Coronary artery (tissue), 2 donors: ENCODE measurements around the gene ARRDC4.
"Not testable (repeated sequence)": the region's sequence is repeated elsewhere in the genome, so short reads cannot be mapped to it uniquely, and the experiment has no call there.

Experiments
- DNase-seq: peaks from one replicate; pipeline ENCODE4 v3.0.0-alpha.2; 2017; ENCODE audit warnings: low spot score
- H3K27ac ChIP-seq, 2 donors: fragments of 200-600 bp; sonication (generic); one replicate each; pipeline ENCODE4 v1.5.1; 2016 to 2019
- H3K4me3 ChIP-seq: fragments of 200-600 bp; sonication (generic); 2 replicates; pipeline ENCODE4 v1.5.1; 2016; ENCODE audit warnings: mild to moderate bottlenecking, moderate library complexity
- TF ChIP-seq, protein P1 (sequence below): fragments of 200-600 bp; sonication (generic); IDR thresholded peaks from one replicate; pipeline ENCODE4 v1.5.1; 2019; ENCODE audit warnings: antibody characterized with exemption

Gene ARRDC4

DNA sequence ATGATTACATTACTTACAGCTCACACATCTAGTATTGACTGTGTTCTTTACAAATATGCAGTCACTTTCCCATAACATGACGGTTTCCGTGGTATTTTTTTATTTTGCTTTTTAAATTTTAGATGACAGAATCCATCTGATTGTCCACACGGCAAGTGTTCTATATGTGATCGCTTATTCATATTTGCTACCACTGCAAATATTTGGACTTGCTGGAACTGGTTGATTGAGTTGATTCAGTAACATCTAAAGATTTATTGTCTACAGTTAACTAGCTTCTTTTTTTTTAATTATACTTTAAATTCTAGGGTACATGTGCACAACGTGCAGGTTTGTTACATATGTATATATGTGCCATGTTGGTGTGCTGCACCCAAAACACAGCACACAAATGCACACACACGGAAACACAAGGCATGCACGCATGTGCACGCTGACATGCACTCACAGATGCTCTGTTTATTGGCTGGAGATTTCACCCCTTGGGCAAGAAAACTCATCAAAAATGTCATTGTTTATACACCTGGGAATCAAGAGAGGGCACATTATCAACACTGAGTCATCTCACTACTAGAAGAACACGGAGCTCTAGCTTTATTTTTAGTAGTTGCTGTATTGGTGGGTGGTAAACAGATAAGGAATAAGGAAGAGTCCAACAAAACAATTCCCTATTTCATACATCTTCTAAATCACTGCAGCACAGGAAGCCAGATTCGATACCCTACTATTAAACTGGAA lies 16.4 kb downstream of the ARRDC4 start:
- Histone ChIP-seq H3K4me3 (no peak overlapping the region), H3K27ac (no peak overlapping the region)
- TF ChIP-seq, protein P1, sequence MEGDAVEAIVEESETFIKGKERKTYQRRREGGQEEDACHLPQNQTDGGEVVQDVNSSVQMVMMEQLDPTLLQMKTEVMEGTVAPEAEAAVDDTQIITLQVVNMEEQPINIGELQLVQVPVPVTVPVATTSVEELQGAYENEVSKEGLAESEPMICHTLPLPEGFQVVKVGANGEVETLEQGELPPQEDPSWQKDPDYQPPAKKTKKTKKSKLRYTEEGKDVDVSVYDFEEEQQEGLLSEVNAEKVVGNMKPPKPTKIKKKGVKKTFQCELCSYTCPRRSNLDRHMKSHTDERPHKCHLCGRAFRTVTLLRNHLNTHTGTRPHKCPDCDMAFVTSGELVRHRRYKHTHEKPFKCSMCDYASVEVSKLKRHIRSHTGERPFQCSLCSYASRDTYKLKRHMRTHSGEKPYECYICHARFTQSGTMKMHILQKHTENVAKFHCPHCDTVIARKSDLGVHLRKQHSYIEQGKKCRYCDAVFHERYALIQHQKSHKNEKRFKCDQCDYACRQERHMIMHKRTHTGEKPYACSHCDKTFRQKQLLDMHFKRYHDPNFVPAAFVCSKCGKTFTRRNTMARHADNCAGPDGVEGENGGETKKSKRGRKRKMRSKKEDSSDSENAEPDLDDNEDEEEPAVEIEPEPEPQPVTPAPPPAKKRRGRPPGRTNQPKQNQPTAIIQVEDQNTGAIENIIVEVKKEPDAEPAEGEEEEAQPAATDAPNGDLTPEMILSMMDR: no peak
- no peak for DNase-seq

DNA sequence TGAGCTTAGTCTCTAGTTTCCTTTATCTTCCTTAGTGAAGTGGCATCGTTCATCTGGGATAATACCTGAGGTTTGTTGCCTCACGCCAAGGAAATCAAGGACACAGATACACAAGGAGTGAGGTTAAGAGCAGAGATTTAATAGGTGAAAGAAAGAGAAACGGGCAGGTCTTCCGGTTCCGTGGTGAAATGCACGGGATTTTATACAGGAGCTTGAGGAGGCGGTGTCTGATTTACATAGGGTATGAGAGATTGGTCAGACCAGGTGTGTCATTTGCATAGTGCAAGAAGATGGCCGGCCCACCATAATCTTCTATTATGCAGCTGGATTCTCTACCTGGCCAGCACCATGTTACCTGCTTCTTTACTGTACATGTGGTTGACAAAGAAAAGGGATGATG lies 17.2 kb downstream of the ARRDC4 start:
- Histone ChIP-seq H3K27ac (no peak overlapping the region), H3K4me3 (no peak overlapping the region)
- TF ChIP-seq, protein P1: no peak
- DNase-seq: no peak

DNA sequence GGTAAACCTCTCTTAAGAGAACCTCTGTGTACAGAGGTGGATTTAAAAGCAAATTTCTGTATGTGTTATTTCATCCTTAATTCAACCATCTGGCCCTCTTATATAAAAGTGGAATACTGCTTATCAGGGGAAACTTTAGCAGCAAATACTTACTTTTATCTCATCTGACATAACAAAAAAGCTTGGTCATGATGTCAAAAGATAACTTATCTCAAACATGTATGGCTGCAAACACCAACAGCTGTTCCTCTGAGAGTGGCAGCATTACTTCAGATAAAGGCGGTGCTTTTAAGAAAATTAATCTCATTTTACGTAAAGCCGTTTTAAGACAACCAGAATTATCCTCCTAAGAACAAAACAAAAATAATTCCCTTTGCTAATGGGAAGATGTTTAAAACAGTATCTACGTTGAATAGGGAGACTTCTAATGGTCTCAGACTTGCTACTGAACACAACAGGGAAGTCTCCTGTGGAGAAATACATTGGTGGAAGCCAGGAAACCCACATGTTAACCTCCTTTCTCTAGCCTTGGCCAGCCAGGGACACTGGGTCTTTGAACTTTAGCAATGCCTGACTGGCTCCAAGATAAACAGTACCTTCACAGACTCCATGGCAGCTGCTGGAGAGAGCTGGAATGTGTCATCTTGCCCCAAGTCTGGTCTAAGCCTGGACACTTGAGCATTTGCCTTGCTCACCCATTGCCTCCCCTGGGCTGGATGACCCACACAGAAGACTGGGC lies 18.1 kb downstream of the ARRDC4 start:
- Histone ChIP-seq H3K27ac (no peak overlapping the region), H3K4me3 (no peak overlapping the region)
- no peak for DNase-seq
- TF ChIP-seq, protein P1: no peak

DNA sequence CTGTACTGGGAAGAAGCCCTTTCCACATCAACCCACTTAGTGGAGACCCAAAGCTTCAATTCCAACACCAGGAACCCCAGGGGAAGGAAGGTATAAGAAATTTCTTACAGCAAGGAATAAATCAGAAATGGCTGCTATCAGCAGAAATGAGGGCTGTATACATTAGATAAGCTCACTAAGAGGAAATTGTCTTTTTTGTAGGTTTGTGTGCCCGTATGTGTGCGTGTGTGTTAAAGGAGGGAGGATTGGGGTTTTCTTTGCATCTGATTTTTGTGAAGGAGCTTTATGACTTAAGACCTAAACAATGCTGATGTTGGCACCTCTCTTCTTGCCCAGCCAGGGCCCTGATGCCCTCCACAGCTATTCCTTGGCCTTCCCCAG lies 18.6 kb downstream of the ARRDC4 start:
- TF ChIP-seq, protein P1: no peak
- H3K4me3 ChIP-seq: no peak overlapping the region
- no peak for DNase-seq
- H3K27ac ChIP-seq: no peak overlapping the region

DNA sequence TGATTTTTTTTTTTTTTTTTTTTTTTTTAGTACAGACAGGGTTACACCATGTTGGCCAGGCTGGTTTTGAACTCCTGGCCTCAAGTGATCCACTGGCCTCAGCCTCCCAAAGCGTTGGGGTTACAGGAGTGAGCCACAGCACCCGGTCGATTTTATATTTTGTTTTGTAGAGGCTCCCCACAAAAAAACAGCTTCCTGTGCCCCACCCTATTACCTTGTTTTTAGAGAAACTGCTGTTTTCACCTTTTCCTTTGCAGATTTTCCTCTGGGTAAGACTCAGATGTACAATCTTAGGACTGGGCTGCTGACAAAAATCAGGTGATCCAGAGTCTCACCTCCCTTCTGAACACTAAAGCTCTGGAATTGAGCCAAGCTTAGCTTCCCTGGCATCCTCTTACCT lies 20.6 kb downstream of the ARRDC4 start:
- TF ChIP-seq, protein P1: no peak
- Histone ChIP-seq H3K4me3 (no peak overlapping the region), H3K27ac (no peak overlapping the region)
- DNase-seq: no peak

DNA sequence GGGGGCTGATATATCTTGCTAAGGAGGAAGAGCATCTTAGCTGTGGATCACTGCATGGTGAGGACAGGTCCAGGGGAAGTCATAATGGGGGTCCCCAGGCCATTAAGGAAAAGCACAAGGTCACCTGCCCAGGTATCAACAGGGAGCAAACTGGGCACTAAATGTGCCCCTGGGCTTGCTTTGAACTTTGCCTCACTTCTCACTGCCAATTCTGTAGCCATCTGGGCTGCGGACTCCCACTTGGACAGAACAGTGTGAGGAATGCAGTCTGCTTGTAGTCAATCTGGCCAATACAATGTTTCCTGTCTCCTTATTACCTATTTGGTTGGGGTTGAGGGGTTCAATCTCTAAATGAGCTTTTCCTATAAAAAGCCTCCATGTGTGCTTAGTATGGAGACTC lies 21.3 kb downstream of the ARRDC4 start:
- no peak overlapping the region for H3K4me3 ChIP-seq
- TF ChIP-seq, protein P1: no peak
- no peak overlapping the region for H3K27ac ChIP-seq
- DNase-seq: no peak

DNA sequence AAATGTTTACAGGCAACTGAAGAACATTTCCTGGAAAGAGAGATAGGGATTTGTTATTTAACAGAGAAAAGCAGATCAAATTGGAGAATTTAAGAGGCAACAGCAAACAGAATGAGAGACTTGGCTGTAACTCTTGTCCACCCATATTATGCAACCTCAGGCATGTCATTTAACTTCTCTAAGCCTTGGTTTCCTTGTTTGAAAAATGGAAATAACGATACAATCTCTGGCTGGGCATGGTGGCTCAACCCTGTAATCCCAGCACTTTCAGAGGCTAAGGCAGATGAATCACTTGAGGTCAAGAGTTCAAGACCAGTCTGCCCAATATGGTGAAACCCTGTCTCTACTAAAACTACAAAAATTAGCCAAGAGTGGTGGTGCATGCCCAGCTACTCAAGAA lies 23.7 kb downstream of the ARRDC4 start:
- DNase-seq: no peak
- Histone ChIP-seq H3K4me3 (no peak overlapping the region), H3K27ac (no peak overlapping the region)
- TF ChIP-seq, protein P1: no peak

DNA sequence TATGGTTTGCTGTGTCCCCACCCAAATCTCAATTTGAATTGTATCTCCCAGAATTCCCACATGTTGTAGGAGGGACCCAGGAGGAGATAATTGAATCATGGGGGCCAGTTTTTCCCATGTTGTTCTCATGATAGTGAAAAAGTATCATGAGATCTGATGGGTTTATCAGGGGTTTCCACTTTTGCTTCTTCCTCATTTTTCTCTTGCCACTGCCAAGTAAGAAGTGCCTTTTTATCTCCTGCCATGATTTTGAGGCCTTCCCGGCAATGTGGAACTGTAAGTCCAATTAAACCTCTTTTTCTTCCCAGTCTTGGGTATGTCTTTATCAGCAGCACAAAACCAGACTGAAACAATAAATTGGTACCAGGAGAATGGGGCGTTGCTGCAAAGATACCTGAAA lies 25.5 kb downstream of the ARRDC4 start:
- DNase-seq, H3K27ac ChIP-seq: not testable (repeated sequence)

More for the DNA sequence above, 25.5 kb downstream of the ARRDC4 start:
- H3K4me3 ChIP-seq: not testable (repeated sequence)
